HepG2 (cell line): ENCODE results near the gene OGG1. TPM values are rescaled to one million over a fixed set of nuclear protein-coding genes. Genes with fewer than 3 reads are reported as not detected.

Experiments
- ATAC-seq: fragments of 200-7000 bp; cut with Tn5 transposase; 3 replicates; pipeline ENCODE4 v1.9.1; 2020; ENCODE audit warnings: mild to moderate bottlenecking, moderate library complexity
- BruUV-seq: library from RNA; stranded (reverse); fragments of 400-500 nt; replicated peaks from 2 replicates; lab custom pipeline; 2021; lab: Mats Ljungman, UMichigan
- CTCF ChIA-PET: fragments of 300-600 bp; formaldehyde crosslinking; extraction: SDS; loops from one replicate; lab custom pipeline; 2021; ENCODE audit warnings: low total read pairs, inconsistent platforms, low intra/inter-chr PET ratio; lab: Yijun Ruan, JAX
- POLR2A ChIA-PET: fragments of 350-600 bp; sonication (Branson Sonifier 250); formaldehyde crosslinking; loops from one replicate; lab custom pipeline; 2020; ENCODE audit warnings: antibody characterized with exemption, inconsistent platforms; lab: Yijun Ruan, JAX
- DNase-seq: peaks from one replicate; pipeline ENCODE4 v3.0.0-alpha.2; 2015; ENCODE audit warnings: low spot score
- FAIRE-seq: peaks from 3 replicates; lab custom pipeline; 2011; peaks lifted over from hg19 to GRCh38; lab: Jason Lieb, UNC
- H2AFZ ChIP-seq: one replicate; pipeline ENCODE4 v1.6.1; 2011; ENCODE audit warnings: low read length, inconsistent platforms
- H3K27ac ChIP-seq: fragments of 300-600 bp; 3 replicates; pipeline ENCODE4 v1.8.0; 2011; ENCODE audit warnings: mixed run types, mild to moderate bottlenecking, mixed read lengths, low read length, inconsistent platforms; ENCODE audit not compliant: insufficient read depth; ENCODE audit errors: extremely low read length
- H3K27me3 ChIP-seq, 2 experiments: fragments of 200-600 bp in 1 of 2; 2 replicates in 1 of 2; 3 replicates in 1 of 2; pipeline versions ENCODE4 v1.6.0 to v1.8.0; 2011; ENCODE audit warnings: low read length in 2 of 2, mild to moderate bottlenecking in 2 of 2, moderate library complexity in 2 of 2, inconsistent platforms in 1 of 2; ENCODE audit not compliant: insufficient read depth in 2 of 2, control insufficient read depth in 1 of 2
- H3K36me3 ChIP-seq, 2 experiments: fragments of 200-600 bp in 1 of 2; replicated peaks in 1 of 2; 2 replicates in 1 of 2; 3 replicates in 1 of 2; pipeline versions ENCODE4 v1.5.1 to v1.8.0; 2011; ENCODE audit warnings: low read length in 2 of 2, inconsistent platforms in 1 of 2; ENCODE audit not compliant: insufficient read depth in 2 of 2, control insufficient read depth in 1 of 2
- H3K4me1 ChIP-seq: 2 replicates; pipeline ENCODE4 v1.5.1; 2012; ENCODE audit warnings: low read length, inconsistent platforms; ENCODE audit not compliant: insufficient read depth
- H3K4me2 ChIP-seq: 2 replicates; pipeline ENCODE4 v1.6.0; 2011; ENCODE audit warnings: low read depth, low read length, inconsistent platforms
- H3K4me3 ChIP-seq, 3 experiments: fragments of 200-600 bp in 1 of 3; sonication (generic), shearing (Covaris generic) in 1 of 3; replicated peaks in 1 of 3; 2 replicates each; pipeline ENCODE4 v1.5.1; 2011 to 2016; ENCODE audit warnings: low read length in 3 of 3, inconsistent platforms in 2 of 3, low read depth in 2 of 3, mild to moderate bottlenecking in 2 of 3, control low read depth in 1 of 3, mixed read lengths in 1 of 3; ENCODE audit not compliant: insufficient read depth in 1 of 3
- H3K79me2 ChIP-seq: one replicate; pipeline ENCODE4 v1.6.1; 2011; ENCODE audit warnings: low read length, inconsistent platforms; ENCODE audit not compliant: insufficient read depth
- H3K9ac ChIP-seq: 2 replicates; pipeline ENCODE4 v1.6.0; 2011; ENCODE audit warnings: mild to moderate bottlenecking, low read depth, low read length, inconsistent platforms; ENCODE audit not compliant: insufficient read depth
- H3K9me3 ChIP-seq: 2 replicates; pipeline ENCODE4 v1.5.1; 2012; ENCODE audit warnings: mild to moderate bottlenecking, low read length
- H4K20me1 ChIP-seq: 2 replicates; pipeline ENCODE4 v1.6.0; 2011; ENCODE audit warnings: inconsistent platforms, mild to moderate bottlenecking, low read length, moderate library complexity; ENCODE audit not compliant: insufficient read depth
- AGO2 ChIP-seq: fragments of 200-400 bp; formaldehyde crosslinking; optimal IDR thresholded peaks from 2 replicates; pipeline ENCODE3; 2017; ENCODE audit warnings: mild to moderate bottlenecking, low read depth, low read length, moderate library complexity
- ELF4 ChIP-seq: sonication (generic); formaldehyde crosslinking; IDR thresholded peaks from 2 replicates; pipeline ENCODE4 v1.5.0; 2020; ENCODE audit warnings: missing genetic modification reagents, mild to moderate bottlenecking, moderate library complexity, borderline replicate concordance
- PBX3 ChIP-seq: sonication (generic); formaldehyde crosslinking; IDR thresholded peaks from 2 replicates; pipeline ENCODE4 v1.8.1; 2023; ENCODE audit warnings: missing genetic modification reagents, inconsistent platforms, borderline replicate concordance
- ZNF230 ChIP-seq: sonication (generic); formaldehyde crosslinking; IDR thresholded peaks from 2 replicates; pipeline ENCODE4 v1.4.0; 2020; ENCODE audit warnings: mild to moderate bottlenecking, missing genetic modification reagents
- WGBS: methylation state at CpG from one replicate; pipeline ENCODE4 v1.1.6; 2017; ENCODE audit warnings: low lambda C conversion rate; 5-methylcytosine and 5-hydroxymethylcytosine counted together
- in situ Hi-C: cut with HindIII; loops from 2 replicates; pipeline ENCODE4 v1.10.0; 2017; ENCODE audit warnings: low pct_unique_long_range_greater_than_20kb; ENCODE audit not compliant: extremely low pct_ligation_motif_present
- intact Hi-C: fragments of 100-400 bp; cut with micrococcal nuclease; formaldehyde crosslinking; loops from one replicate; pipeline ENCODE4 v1.10.0; 2022; ENCODE audit not compliant: unreplicated experiment
- polyA plus RNA-seq, 8 experiments: library from polyadenylated mRNA; depleted of rRNA in 3 of 8; stranded (reverse) in 7 of 8; unstranded in 1 of 8; fragments of >200 nt; fragmentation: Illumina TruSeq in 4 of 8; extraction: Trizol in 4 of 8; gene quantifications; 2 replicates each; pipeline versions ENCODE4 v1.2.1 to v1.2.3, GENCODE V29; 2011 to 2016; ENCODE audit warnings: low read depth in 4 of 8, missing spikeins in 1 of 8, mixed read lengths in 1 of 8; ENCODE audit not compliant: insufficient read depth in 1 of 8
- total RNA-seq, 5 experiments: library from RNA; depleted of rRNA; stranded (reverse); fragments of >200 nt; fragmentation: Illumina TruSeq; extraction: Trizol; gene quantifications; 2 replicates each; pipeline ENCODE4 v1.2.3, GENCODE V29; 2016; ENCODE audit warnings: low read depth in 1 of 5

OGG1 gene
- total and polyA plus RNA-seq, 2 of the 13 experiments (the other 11 are each of a cell fraction or from before 2014, with no cell fraction given) = 28.7 to 33.2 TPM

GRCh38 chr3:9783954-9784353 lies 34.2 kb downstream of the OGG1 start:
- no peak overlapping the region for H3K27ac ChIP-seq
- H3K4me1 ChIP-seq = peaks cover 16% of the 10 kb centered on the region
- no TSS peak for BruUV-seq
- no peak for ATAC-seq
- no peak overlapping the region for H3K4me2 ChIP-seq
- H3K9ac ChIP-seq = no peak overlapping the region
- in situ Hi-C loops = no loop called here
- FAIRE-seq = no peak
- no peak for DNase-seq
- no peak overlapping the region for H2AFZ ChIP-seq
- peaks cover 22 to 54% of the 10 kb centered on the region in 2 experiments for H3K36me3 ChIP-seq
- no peaks in the 10 kb centered on the region for H4K20me1 ChIP-seq
- no peaks in the 10 kb centered on the region for H3K27me3 ChIP-seq
- TF ChIP-seq ELF4 (CRISPR knock-in tag) (no peak), AGO2 (peak; percentile 49), ZNF230 (no peak)
- no peaks in the 10 kb centered on the region for H3K9me3 ChIP-seq
- CTCF ChIA-PET = no interaction called here
- 92% methylated on average over 5 of the region's 14 CpGs for WGBS
- POLR2A ChIA-PET = interaction anchor here (1.4 kb wide), 1 partner anchor 9 kb away, joined by 4 read pairs; the partner anchor contains the start of genes ARPC4 and TADA3
- no peaks in the 10 kb centered on the region for H3K79me2 ChIP-seq
- intact Hi-C loops = no loop called here
- no peak overlapping the region for H3K4me3 ChIP-seq

- H3K36me3 ChIP-seq = peaks cover 23 to 64% of the 10 kb centered on the region in 2 experiments
- ChIA-PET CTCF (no interaction called here), POLR2A (no interaction called here)
- H3K4me2 ChIP-seq = no peak overlapping the region
- WGBS = 100% methylated on average over 3 of the region's 4 CpGs
- H3K9ac ChIP-seq = no peak overlapping the region
- H3K4me3 ChIP-seq = no peak overlapping the region
- H3K79me2 ChIP-seq = no peaks in the 10 kb centered on the region
- intact Hi-C loops (no loop called here), in situ Hi-C loops (no loop called here)
- ATAC-seq (no peak), FAIRE-seq (no peak), DNase-seq (no peak)
- no peaks in the 10 kb centered on the region for H3K9me3 ChIP-seq
- peaks cover 16% of the 10 kb centered on the region for H3K4me1 ChIP-seq
- no peaks in the 10 kb centered on the region for H4K20me1 ChIP-seq
- no TSS peak for BruUV-seq
- H3K27ac ChIP-seq = no peak overlapping the region
- no peaks in the 10 kb centered on the region for H3K27me3 ChIP-seq
- no peak for TF ChIP-seq PBX3
- H2AFZ ChIP-seq = no peak overlapping the region
Measured at GRCh38 chr3:9784965-9785364, 35.2 kb downstream of the OGG1 start.
